Hippocampal formation (tissue), 2 donors: Measurements from ENCODE around the gene TMEM109.

ENCODE experiments used
- DNase-seq, 2 donors: peaks; one replicate each; lab custom pipeline; 2025; lab: John Stamatoyannopoulos, UW

Gene TMEM109

GRCh38 chr11:60970890-60971289 lies 56.9 kb downstream of the TMEM109 start:
- DNase-seq, result no peak

- DNase-seq, result no peak
Observed at GRCh38 chr11:60971520-60971919, 57.6 kb downstream of the TMEM109 start, which contains the start of gene CD6. CD6 (plus strand) TSS chr11:60971680; CDS start chr11:60971866, 186 bp downstream.

- DNase-seq, result no peak
Observed at GRCh38 chr11:60972182-60973030, 58.4 kb downstream of the TMEM109 start.
